DND-41 (cell line): ENCODE data around the gene AADACL2.

ENCODE experiments used
- CTCF ChIP-seq: IDR thresholded peaks from 2 replicates; pipeline ENCODE4 v1.5.1; 2012; ENCODE audit warnings: borderline replicate concordance, low read length, moderate library complexity, mild to moderate bottlenecking; ENCODE audit not compliant: poor library complexity, severe bottlenecking; ENCODE audit errors: extremely low read depth
- EZH2 ChIP-seq: IDR thresholded peaks from 3 replicates; pipeline ENCODE4 v1.6.1; 2012; ENCODE audit warnings: borderline replicate concordance, low read depth, mild to moderate bottlenecking, moderate library complexity, low read length, inconsistent platforms; ENCODE audit not compliant: severe bottlenecking

GRCh38 chr3:151761581-151761980, 27.9 kb downstream of the AADACL2 start:
- TF ChIP-seq CTCF: no peak
- no peak for TF ChIP-seq EZH2
